ENCODE measurements around the gene SMOC2.

DNA sequence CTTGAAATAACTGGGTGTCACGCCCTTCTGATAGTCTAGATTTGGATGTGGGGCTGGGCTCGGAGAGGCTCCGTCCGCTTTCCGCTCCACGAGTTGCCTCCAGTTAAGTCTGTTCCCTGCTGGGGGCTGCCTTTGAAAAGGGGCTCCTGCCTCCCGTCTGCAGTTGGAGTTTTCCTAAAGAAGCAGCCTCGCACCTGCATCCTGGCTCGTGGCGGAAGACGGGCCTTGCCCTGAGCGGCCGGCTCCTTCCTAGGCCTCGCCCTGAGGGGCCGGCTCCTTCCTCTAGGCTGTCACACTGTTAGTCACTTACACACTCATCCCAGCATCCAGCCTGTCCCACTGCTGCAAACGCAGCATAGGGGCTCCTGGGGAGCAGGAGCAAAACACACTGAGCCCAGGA lies 74.4 kb downstream of the SMOC2 start:
- TF ChIP-seq, protein P1, sequence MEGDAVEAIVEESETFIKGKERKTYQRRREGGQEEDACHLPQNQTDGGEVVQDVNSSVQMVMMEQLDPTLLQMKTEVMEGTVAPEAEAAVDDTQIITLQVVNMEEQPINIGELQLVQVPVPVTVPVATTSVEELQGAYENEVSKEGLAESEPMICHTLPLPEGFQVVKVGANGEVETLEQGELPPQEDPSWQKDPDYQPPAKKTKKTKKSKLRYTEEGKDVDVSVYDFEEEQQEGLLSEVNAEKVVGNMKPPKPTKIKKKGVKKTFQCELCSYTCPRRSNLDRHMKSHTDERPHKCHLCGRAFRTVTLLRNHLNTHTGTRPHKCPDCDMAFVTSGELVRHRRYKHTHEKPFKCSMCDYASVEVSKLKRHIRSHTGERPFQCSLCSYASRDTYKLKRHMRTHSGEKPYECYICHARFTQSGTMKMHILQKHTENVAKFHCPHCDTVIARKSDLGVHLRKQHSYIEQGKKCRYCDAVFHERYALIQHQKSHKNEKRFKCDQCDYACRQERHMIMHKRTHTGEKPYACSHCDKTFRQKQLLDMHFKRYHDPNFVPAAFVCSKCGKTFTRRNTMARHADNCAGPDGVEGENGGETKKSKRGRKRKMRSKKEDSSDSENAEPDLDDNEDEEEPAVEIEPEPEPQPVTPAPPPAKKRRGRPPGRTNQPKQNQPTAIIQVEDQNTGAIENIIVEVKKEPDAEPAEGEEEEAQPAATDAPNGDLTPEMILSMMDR (IDR thresholded peaks at IDR 0.05) = no peak
- TF ChIP-seq POLR2A (IDR thresholded peaks at IDR 0.05) = no peak

Data from tibial nerve (tissue), 3 donors.